Measurements from ENCODE around the gene DNTT. TPM values are rescaled to one million over a fixed set of nuclear protein-coding genes. Genes with fewer than 3 reads are reported as not detected.

The DNTT gene
- polyA plus RNA-seq, 1 donor from 2014 or later, result not detected

DNA sequence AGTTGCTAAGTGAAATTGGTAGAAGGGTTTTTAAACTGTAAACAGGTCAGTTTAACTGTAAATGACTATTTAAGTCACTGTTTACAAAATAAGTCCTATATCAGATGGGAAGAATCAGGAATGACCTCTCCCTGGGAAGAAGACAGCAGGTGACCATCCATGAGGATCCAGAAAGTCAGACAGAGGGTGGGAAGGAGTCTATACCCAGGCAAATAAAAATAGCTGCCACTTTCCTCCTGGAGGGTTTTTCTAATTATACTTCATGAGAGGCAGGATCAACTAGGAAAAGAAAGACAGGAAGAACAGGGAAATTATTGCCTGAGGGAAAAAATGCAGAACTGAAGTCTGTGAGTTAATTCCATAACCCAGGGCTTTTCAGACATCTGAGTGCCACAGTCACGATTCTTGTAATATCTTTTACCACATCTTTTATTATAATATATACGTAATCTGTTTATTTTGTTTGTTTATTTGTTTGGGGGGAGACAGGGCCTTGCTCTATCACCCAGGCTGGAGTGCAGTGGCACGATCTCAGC lies 7.0 kb downstream of the DNTT start:
- no peak overlapping the region for H3K4me2 ChIP-seq (ENCODE audit: low read length)
- H3K27ac ChIP-seq (ENCODE audit: low read length), result no peak overlapping the region

DNA sequence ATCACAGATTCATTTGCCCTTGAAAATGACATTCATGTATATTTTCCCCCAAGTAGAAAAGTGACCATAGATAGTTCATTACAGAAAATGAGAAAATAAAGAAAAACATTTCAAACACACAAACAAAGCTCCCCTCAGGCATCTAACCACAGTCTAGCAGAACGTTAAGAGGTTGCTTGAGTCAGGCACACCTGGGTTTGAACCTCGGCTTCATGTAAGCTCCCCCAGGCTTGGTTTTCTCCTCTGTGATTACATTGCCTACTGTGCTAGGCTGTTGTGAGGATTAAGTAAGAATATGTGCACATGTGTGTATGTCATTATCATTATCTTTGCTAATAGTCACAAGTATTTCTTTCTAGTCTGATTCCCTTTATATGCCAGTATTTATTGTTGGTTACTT lies 9.1 kb downstream of the DNTT start:
- no peak overlapping the region for H3K4me2 ChIP-seq (ENCODE audit: low read length)
- H3K9me3 ChIP-seq (ENCODE audit: low read length), result no peaks in the 10 kb centered on the region
- H3K79me2 ChIP-seq (replicated peaks; ENCODE audit: insufficient read depth, low read length), result no peaks in the 10 kb centered on the region
- TF ChIP-seq TAF1 (IDR thresholded peaks at IDR 0.05; ENCODE audit: low read depth), result no peak
- no peak for TF ChIP-seq POLR2AphosphoS5 (IDR thresholded peaks at IDR 0.05)
- TF ChIP-seq EP300 (conservative IDR thresholded peaks at IDR 0.05; ENCODE audit: poor library complexity, severe bottlenecking), result no peak
- TF ChIP-seq SMC3 (conservative IDR thresholded peaks at IDR 0.05; ENCODE audit: poor library complexity), result no peak
- no peak for TF ChIP-seq EZH2 (IDR thresholded peaks at IDR 0.05; ENCODE audit: borderline replicate concordance, insufficient read depth, low read length, poor library complexity, severe bottlenecking)
- TF ChIP-seq, protein P1, sequence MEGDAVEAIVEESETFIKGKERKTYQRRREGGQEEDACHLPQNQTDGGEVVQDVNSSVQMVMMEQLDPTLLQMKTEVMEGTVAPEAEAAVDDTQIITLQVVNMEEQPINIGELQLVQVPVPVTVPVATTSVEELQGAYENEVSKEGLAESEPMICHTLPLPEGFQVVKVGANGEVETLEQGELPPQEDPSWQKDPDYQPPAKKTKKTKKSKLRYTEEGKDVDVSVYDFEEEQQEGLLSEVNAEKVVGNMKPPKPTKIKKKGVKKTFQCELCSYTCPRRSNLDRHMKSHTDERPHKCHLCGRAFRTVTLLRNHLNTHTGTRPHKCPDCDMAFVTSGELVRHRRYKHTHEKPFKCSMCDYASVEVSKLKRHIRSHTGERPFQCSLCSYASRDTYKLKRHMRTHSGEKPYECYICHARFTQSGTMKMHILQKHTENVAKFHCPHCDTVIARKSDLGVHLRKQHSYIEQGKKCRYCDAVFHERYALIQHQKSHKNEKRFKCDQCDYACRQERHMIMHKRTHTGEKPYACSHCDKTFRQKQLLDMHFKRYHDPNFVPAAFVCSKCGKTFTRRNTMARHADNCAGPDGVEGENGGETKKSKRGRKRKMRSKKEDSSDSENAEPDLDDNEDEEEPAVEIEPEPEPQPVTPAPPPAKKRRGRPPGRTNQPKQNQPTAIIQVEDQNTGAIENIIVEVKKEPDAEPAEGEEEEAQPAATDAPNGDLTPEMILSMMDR (IDR thresholded peaks at IDR 0.05; ENCODE audit: poor library complexity, severe bottlenecking), result no peak
- no peak for TF ChIP-seq MXI1 (conservative IDR thresholded peaks at IDR 0.05; ENCODE audit: poor library complexity, severe bottlenecking)
- no peak for TF ChIP-seq RAD21 (conservative IDR thresholded peaks at IDR 0.05)
- TF ChIP-seq, protein P2, sequence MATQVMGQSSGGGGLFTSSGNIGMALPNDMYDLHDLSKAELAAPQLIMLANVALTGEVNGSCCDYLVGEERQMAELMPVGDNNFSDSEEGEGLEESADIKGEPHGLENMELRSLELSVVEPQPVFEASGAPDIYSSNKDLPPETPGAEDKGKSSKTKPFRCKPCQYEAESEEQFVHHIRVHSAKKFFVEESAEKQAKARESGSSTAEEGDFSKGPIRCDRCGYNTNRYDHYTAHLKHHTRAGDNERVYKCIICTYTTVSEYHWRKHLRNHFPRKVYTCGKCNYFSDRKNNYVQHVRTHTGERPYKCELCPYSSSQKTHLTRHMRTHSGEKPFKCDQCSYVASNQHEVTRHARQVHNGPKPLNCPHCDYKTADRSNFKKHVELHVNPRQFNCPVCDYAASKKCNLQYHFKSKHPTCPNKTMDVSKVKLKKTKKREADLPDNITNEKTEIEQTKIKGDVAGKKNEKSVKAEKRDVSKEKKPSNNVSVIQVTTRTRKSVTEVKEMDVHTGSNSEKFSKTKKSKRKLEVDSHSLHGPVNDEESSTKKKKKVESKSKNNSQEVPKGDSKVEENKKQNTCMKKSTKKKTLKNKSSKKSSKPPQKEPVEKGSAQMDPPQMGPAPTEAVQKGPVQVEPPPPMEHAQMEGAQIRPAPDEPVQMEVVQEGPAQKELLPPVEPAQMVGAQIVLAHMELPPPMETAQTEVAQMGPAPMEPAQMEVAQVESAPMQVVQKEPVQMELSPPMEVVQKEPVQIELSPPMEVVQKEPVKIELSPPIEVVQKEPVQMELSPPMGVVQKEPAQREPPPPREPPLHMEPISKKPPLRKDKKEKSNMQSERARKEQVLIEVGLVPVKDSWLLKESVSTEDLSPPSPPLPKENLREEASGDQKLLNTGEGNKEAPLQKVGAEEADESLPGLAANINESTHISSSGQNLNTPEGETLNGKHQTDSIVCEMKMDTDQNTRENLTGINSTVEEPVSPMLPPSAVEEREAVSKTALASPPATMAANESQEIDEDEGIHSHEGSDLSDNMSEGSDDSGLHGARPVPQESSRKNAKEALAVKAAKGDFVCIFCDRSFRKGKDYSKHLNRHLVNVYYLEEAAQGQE (IDR thresholded peaks at IDR 0.05; ENCODE audit: borderline replicate concordance), result no peak
- H3K27ac ChIP-seq (ENCODE audit: low read length), result no peak overlapping the region
- H3K9ac ChIP-seq (ENCODE audit: low read length), result no peak overlapping the region
- no peak overlapping the region for H2AFZ ChIP-seq (ENCODE audit: low read depth, low read length)
- no peak overlapping the region for H3K4me3 ChIP-seq (ENCODE audit: low read length)
- no peaks in the 10 kb centered on the region for H3K36me3 ChIP-seq (ENCODE audit: insufficient read depth, low read length)
- H4K20me1 ChIP-seq (ENCODE audit: insufficient read depth), result no peaks in the 10 kb centered on the region
- H3K27me3 ChIP-seq (ENCODE audit: insufficient read depth, low read depth, low read length), result no peaks in the 10 kb centered on the region
- H3F3A ChIP-seq (ENCODE audit: insufficient read depth, low read length, poor library complexity, severe bottlenecking), result no peaks in the 10 kb centered on the region
- no peaks in the 10 kb centered on the region for H3K9me2 ChIP-seq (ENCODE audit: insufficient read depth, low read length)

More for the DNA sequence above, 7.0 kb downstream of the DNTT start:
- H2AFZ ChIP-seq (ENCODE audit: low read depth, low read length), result no peak overlapping the region
- TF ChIP-seq EP300 (conservative IDR thresholded peaks at IDR 0.05; ENCODE audit: poor library complexity, severe bottlenecking) (no peak), MXI1 (conservative IDR thresholded peaks at IDR 0.05; ENCODE audit: poor library complexity, severe bottlenecking) (no peak), RAD21 (conservative IDR thresholded peaks at IDR 0.05) (no peak), EZH2 (IDR thresholded peaks at IDR 0.05; ENCODE audit: borderline replicate concordance, insufficient read depth, low read length, poor library complexity, severe bottlenecking) (no peak), POLR2AphosphoS5 (IDR thresholded peaks at IDR 0.05) (no peak), SMC3 (conservative IDR thresholded peaks at IDR 0.05; ENCODE audit: poor library complexity) (no peak), TAF1 (IDR thresholded peaks at IDR 0.05; ENCODE audit: low read depth) (no peak)
- TF ChIP-seq, protein P1 (IDR thresholded peaks at IDR 0.05; ENCODE audit: poor library complexity, severe bottlenecking), result no peak
- TF ChIP-seq, protein P2 (IDR thresholded peaks at IDR 0.05; ENCODE audit: borderline replicate concordance), result no peak
- H3K79me2 ChIP-seq (replicated peaks; ENCODE audit: insufficient read depth, low read length), result no peaks in the 10 kb centered on the region
- no peak overlapping the region for H3K4me3 ChIP-seq (ENCODE audit: low read length)
- no peaks in the 10 kb centered on the region for H3K36me3 ChIP-seq (ENCODE audit: insufficient read depth, low read length)
- H3K9ac ChIP-seq (ENCODE audit: low read length), result no peak overlapping the region
- H3K9me3 ChIP-seq (ENCODE audit: low read length), result no peaks in the 10 kb centered on the region
- no peaks in the 10 kb centered on the region for H4K20me1 ChIP-seq (ENCODE audit: insufficient read depth)
- no peaks in the 10 kb centered on the region for H3K27me3 ChIP-seq (ENCODE audit: insufficient read depth, low read depth, low read length)
- no peaks in the 10 kb centered on the region for H3K9me2 ChIP-seq (ENCODE audit: insufficient read depth, low read length)
- no peaks in the 10 kb centered on the region for H3F3A ChIP-seq (ENCODE audit: insufficient read depth, low read length, poor library complexity, severe bottlenecking)
